Measurements from ENCODE around the gene PLEKHG7.
"Not testable (repeated sequence)": the region's sequence is repeated elsewhere in the genome, so short reads cannot be mapped to it uniquely, and the experiment has no call there.

PLEKHG7 gene

DNA sequence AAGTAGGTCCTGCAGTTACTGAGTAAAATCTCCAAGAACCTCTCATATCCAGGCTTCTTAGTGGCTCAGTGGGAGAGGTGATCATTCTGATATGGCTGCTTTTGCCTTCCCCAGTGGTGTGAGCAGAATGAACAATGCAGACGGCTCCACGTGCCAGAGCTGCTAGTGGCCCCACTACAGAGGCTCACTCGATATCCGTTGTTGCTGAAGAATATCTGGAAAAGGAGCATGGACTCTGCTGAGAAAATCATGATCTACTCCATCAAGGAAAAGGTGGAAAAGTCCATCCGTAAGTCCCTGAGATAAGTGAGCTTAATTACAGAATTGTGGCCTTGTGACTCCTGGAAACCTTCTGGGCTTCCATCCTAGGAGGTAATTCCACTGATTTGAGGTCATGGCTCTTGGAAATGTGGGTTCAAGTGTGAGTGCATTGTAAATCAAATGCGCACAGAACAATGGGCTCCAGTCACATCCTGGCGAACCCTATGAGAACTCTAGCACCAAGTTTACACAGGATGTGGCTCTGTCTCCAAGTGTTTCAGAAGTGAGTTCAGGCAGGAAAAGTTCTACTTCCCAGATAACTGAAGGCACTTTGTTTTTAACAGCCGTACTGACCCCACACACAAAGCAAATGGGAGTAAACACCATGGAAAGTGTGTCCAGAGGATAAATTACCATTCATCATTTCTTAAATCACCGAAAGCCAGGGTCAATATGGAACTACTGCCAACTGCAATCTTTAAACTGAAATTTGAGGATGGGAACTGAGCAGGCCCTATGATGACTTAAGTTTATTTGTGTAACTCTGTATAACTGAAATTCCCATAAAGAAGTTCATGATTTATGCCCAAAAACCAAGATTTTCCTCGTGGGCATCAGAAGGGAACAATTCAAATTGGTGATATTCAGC lies 51.4 kb downstream of the PLEKHG7 start:
- no peak for DNase-seq

DNA sequence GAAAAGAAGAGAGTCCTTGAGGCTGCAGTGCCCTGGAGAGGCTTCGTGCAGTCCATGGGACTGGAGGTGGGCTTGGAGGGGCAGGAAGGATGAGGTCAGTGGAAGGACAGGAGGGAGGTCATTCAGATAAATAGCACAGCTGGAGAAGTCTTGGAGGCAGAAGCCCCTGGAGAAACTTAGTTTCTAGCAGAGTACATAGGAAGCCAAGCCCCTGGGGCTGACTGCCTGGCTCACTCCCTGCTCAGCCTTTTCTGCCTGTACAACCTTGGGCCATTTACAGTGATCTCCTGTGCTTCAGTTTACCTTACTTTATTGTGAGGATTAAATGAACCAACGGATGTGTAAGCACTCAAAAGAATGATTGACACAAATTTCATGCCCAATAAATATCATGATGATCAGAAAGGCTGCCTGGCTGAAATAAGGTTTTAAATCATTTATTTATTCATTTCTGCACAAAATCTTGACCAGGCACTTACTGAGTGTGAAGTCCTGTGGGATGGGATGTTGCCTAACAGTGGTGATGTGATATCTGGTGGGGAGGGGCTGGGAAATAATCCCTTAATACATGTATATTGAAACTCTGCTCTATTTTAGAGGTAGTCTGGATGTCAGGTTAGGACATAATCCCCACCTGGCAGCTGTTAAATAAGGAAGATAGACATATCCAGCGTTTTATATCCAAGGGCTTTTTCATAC lies 54.3 kb downstream of the PLEKHG7 start:
- DNase-seq, result no peak

DNA sequence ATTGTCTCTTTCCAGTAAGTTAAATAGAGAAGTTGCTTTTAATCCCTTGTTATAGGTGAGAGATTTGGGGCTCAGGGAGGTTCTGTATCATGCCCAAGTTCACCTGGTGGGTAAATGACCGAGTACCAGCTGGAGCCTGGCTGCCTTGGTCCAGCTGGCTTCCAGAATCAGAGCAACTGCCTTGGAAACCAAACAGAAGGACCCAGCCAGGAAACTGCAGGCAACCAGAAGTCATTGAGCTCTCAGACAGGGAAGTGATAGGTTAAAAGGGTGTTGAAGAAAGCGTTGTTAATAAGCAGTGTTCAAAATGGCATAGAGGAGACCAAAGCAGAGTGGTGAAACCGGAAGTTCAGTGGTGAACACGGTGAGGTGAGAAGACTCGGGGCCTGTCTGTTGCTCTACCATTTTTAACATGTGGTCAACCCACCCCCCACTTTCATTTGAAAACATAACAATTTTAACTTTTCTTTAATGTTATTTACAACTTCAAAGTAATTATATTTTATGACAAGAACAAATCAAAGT lies 54.9 kb downstream of the PLEKHG7 start:
- DNase-seq, result no peak

GRCh38 chr12:92759634-92760268 lies 57.0 kb downstream of the PLEKHG7 start:
- DNase-seq, result no peak

DNA sequence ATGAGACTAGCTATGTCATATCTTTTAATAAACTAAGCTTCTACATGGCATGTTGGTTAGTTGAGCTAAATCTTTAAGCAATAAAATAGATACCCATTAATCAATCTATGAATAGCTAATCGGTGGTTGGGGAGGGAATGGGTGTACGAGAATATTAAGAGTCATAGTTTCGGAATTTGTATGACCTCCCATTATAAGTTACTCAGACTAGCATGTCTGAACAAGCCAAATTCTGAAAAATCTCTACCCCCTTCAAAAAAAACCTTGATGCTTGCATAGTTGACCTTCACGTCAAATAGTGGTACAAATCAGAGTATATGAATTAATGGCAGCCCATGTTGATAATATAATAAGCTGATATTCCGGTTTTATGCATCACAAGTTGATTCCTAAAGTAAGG lies 60.0 kb downstream of the PLEKHG7 start:
- no peak for DNase-seq

GRCh38 chr12:92764831-92765230 lies 62.0 kb downstream of the PLEKHG7 start:
- DNase-seq, result no peak

- DNase-seq, result no peak
These were observed 63.1 kb downstream of the PLEKHG7 start for GRCh38 chr12:92765871-92766270.

DNA sequence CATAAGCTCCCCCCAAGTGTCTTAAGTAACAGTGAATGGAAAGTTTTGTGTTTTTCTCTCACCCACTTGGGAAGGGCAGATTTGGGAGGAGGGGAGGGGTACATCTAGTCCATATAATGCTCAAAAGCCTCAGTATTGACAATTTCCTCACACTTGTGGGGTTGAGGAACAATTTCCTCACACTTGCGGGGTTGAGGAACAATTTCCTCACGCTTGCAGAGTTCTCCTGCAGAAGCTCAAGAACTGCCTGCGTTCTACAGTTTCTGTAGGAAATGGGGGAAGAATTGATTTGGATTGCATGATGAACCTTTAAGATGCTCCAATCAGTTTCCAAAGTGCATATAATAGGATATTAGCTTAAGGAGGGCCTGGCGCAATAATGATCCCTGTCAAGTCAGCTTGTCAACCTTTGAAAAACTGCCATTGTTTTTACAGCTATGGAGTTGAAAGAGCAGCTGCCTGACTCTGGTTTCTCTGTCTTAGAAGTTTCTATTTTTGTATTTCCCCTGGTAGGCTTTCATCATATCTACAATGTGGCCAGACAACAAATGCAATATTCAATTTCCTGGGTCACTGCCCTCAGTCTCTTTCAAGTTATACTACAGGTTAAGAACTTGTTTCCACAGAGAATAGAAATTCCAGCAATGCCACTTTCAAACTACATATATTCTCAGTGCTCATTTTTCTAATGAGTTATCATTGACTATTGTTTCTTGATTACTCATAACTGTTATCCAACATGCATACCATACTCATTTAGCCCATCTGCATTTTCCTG lies 66.5 kb downstream of the PLEKHG7 start:
- DNase-seq, result peak; percentile 7

DNA sequence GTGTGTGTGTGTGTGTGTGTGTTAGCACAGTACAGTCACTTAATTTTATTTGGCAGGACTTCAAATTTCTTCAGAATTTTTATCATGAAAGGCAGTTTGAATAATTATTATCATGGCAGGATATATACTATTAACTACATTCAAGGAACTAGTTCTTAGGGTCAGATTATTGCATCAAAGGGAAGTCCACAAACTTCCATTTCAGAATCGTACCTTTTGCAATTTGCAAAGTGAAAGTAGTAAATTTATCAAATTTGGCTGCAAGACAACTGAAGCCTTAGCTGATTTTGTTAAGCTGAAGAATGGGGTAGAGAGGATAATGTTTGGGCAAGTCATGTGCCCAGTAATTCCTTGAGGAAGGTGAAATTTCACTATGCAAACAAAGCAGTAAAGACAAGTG lies 68.2 kb downstream of the PLEKHG7 start:
- no peak for DNase-seq

DNA sequence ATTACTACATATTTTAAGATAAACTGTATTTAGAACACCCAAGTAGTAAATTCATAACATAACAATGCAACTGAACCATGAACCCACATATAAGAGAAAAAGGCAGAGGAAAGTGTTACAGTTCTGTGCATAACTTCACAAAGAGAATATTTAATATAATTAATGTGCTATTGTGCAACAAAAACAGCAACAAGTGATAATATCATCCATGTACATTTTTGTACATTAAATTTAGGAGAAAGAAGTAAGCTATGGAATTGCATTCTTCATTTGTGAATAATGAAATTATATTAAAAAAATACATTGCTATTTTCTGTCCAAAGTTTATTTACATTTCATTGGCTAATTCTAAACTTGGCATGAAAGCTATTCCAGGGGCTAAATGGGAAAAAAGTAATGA lies 72.6 kb downstream of the PLEKHG7 start:
- no peak for DNase-seq

- no peak for DNase-seq
These were observed 75.7 kb downstream of the PLEKHG7 start for GRCh38 chr12:92778525-92778924.

- no peak for DNase-seq
These were observed 77.1 kb downstream of the PLEKHG7 start for GRCh38 chr12:92779902-92780301.

- no peak for DNase-seq
These were observed 81.6 kb downstream of the PLEKHG7 start for GRCh38 chr12:92784356-92784755.

GRCh38 chr12:92784797-92785562 lies 82.2 kb downstream of the PLEKHG7 start:
- peak; percentile 70 for DNase-seq

- no peak for DNase-seq
These were observed 82.8 kb downstream of the PLEKHG7 start for GRCh38 chr12:92785563-92785950.

DNA sequence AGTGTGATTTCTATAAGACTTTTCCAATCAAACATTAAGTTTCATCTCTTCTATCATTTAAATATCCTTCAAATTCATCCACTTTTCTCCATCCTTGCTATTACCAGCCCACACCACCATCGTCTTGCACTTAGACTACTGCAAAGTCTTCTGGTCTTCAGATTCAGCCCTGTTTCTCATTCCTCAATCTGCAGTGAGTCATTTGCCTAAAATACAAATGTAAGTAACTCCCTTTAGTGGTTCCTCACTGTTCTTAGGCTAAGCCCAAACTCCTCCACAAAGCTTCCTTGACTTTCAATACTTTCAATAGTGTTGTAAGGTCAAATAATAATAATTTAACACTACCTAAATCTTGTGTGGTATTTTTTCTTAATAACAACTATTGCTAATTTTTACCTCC lies 83.3 kb downstream of the PLEKHG7 start:
- no peak for DNase-seq

GRCh38 chr12:92794356-92794755 lies 91.6 kb downstream of the PLEKHG7 start:
- DNase-seq, result not testable (repeated sequence)

- DNase-seq, result no peak
These were observed 92.0 kb downstream of the PLEKHG7 start for GRCh38 chr12:92794814-92795213.

- DNase-seq, result no peak
These were observed 93.9 kb downstream of the PLEKHG7 start for GRCh38 chr12:92796650-92797049.

DNA sequence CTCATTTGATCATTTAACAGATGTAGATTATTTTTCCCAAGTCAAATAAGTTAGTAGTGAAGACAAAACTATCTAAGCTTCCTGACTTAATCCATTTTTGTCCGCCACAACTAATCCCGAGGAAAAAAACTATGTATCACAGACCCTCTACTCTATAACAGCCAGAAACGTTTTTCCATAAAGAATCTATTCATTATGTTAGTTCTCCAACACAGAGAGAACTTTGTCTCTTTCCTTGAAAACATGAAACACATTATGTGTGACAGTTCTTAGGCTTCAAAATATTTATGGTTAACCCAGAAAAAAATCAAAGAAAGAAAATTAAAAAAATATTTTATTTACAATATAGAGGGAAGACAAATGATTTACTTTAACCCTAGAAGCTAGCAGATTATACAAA lies 100.1 kb downstream of the PLEKHG7 start:
- no peak for DNase-seq

DNA sequence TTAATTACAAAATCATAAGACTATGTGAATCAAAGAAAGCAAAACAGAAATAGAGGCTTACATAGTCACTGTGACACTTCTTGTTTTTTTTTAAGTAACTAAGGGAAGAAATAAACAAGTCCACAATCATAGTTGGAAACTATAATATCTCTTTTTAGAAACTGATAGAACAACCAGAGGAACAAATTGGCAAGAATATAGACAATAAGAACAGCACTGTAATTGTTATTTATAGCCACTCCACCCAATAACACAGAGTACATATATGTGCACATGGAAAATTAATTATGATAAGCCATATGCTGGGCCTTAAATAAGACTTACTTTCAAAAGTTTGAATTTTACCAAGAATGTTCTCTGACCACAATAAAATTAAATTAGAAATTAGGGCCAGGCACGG lies 101.1 kb downstream of the PLEKHG7 start:
- DNase-seq, result no peak

DNA sequence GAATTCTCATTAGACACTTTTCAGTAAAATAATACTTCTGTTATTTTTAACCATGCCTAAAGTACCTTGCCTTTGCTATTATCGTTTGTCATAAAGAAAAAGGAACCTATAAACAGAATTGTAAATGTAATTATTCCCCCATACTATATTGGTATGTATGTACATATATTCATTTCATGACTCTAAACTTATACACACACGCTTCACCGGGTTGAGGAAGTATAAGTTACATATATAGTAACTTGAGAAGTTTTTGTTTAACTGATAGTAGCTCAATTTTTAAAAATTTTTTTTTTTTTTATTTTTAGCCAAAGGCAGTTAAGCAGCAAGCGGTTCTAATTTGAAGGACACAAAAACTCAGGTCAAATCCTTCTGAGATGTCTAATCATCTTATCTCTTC lies 107.6 kb downstream of the PLEKHG7 start:
- no peak for DNase-seq
